ENCODE data around the gene DGKQ. TPM values are rescaled to one million over a fixed set of nuclear protein-coding genes. Genes with fewer than 3 reads are reported as not detected.

DGKQ gene
- total RNA-seq, 1 donor from 2014 or later = 15.0 TPM

GRCh38 chr4:986428-986878, 13.1 kb upstream of the DGKQ start:
- Mint-ChIP-seq H3K4me1 (peaks cover 18% of the 10 kb centered on the region), H3K36me3 (ENCODE audit: low read depth) (no peaks in the 10 kb centered on the region), H3K27ac (ENCODE audit: unreplicated experiment) (peak overlapping the region; percentile 72), H3K4me3 (peak overlapping the region; percentile 89), H3K27me3 (ENCODE audit: low read depth) (no peaks in the 10 kb centered on the region), H3K9me3 (no peaks in the 10 kb centered on the region)
- DNase-seq (ENCODE audit: low read depth, low spot score) = no peak
- TF ChIP-seq, protein P1, sequence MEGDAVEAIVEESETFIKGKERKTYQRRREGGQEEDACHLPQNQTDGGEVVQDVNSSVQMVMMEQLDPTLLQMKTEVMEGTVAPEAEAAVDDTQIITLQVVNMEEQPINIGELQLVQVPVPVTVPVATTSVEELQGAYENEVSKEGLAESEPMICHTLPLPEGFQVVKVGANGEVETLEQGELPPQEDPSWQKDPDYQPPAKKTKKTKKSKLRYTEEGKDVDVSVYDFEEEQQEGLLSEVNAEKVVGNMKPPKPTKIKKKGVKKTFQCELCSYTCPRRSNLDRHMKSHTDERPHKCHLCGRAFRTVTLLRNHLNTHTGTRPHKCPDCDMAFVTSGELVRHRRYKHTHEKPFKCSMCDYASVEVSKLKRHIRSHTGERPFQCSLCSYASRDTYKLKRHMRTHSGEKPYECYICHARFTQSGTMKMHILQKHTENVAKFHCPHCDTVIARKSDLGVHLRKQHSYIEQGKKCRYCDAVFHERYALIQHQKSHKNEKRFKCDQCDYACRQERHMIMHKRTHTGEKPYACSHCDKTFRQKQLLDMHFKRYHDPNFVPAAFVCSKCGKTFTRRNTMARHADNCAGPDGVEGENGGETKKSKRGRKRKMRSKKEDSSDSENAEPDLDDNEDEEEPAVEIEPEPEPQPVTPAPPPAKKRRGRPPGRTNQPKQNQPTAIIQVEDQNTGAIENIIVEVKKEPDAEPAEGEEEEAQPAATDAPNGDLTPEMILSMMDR (conservative IDR thresholded peaks at IDR 0.05) = no peak

DNA sequence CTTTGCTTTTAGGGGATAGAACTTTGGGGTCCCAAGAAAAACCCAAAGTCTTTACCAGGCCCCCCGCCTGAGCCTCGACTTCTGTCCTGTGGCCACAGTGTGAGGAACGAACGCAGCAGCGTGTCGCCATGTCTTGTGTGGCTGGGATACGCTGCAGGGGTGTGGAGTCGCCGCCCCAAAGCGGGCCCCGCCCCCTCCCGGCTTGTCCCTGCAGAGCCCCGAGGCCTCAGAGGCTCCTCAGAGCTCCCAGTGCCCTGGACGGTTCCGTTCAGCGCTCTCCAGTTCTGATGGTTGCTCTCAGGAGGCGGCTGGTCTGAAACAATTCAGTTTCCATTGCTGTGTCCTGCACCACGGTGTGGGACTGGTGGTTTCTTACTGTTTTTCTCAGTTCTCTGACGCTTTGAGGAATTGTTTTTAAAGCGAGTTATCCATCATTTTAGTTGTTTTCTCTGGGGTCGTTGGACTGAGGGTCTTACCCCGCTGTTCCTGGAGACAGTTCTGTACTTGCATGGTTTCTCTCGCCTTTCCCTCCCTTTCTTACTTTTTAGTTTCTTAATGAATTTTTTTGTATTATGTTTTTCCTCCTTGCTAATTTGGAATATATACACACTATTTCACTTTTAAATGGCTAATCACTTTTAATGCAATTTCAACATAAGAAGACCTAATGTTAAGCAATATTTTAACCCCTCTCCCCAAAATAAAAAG, 11.9 kb upstream of the DGKQ start:
- Mint-ChIP-seq H3K36me3 (ENCODE audit: low read depth) (no peaks in the 10 kb centered on the region), H3K27me3 (ENCODE audit: low read depth) (no peaks in the 10 kb centered on the region), H3K27ac (ENCODE audit: unreplicated experiment) (no peak overlapping the region), H3K9me3 (no peaks in the 10 kb centered on the region), H3K4me1 (peaks cover 18% of the 10 kb centered on the region), H3K4me3 (peak overlapping the region; percentile 47)
- DNase-seq (ENCODE audit: low read depth, low spot score) = peak; percentile 53
- TF ChIP-seq, protein P1 (conservative IDR thresholded peaks at IDR 0.05) = no peak

GRCh38 chr4:984336-985054, 11.1 kb upstream of the DGKQ start:
- no peak overlapping the region for H3K27ac Mint-ChIP-seq (ENCODE audit: unreplicated experiment)
- peak overlapping the region; percentile 31 for H3K4me3 Mint-ChIP-seq
- TF ChIP-seq, protein P1 (conservative IDR thresholded peaks at IDR 0.05) = no peak
- no peak for DNase-seq (ENCODE audit: low read depth, low spot score)
- H3K9me3 Mint-ChIP-seq = no peaks in the 10 kb centered on the region
- H3K4me1 Mint-ChIP-seq = peaks cover 18% of the 10 kb centered on the region
- no peaks in the 10 kb centered on the region for H3K27me3 Mint-ChIP-seq (ENCODE audit: low read depth)
- no peaks in the 10 kb centered on the region for H3K36me3 Mint-ChIP-seq (ENCODE audit: low read depth)

DNA sequence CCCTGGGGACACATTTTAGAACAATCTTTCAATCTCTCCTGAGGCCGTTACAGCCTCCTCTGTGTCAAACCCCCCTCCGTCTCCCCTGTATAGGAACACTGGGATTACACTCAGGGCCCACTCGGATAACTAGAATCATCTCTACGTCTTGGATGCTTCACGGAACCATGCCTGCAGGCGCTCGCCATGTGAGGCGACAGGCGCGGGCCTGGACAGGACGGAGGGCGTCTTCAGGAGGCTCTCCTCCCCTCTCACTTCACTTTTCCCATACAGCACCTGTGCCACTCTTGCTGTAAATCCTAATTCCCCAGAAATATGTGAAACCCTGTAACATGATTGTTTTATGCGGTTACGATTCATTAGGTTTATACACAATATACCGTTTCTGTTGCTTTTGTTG, 9.4 kb upstream of the DGKQ start:
- no peaks in the 10 kb centered on the region for H3K36me3 Mint-ChIP-seq (ENCODE audit: low read depth)
- H3K27me3 Mint-ChIP-seq (ENCODE audit: low read depth) = no peaks in the 10 kb centered on the region
- H3K4me3 Mint-ChIP-seq = no peak overlapping the region
- TF ChIP-seq, protein P1 (conservative IDR thresholded peaks at IDR 0.05) = no peak
- peaks cover 18% of the 10 kb centered on the region for H3K4me1 Mint-ChIP-seq
- DNase-seq (ENCODE audit: low read depth, low spot score) = no peak
- no peak overlapping the region for H3K27ac Mint-ChIP-seq (ENCODE audit: unreplicated experiment)
- H3K9me3 Mint-ChIP-seq = no peaks in the 10 kb centered on the region

- Mint-ChIP-seq H3K36me3 (ENCODE audit: low read depth) (no peaks in the 10 kb centered on the region), H3K27me3 (ENCODE audit: low read depth) (no peaks in the 10 kb centered on the region), H3K4me3 (no peak overlapping the region), H3K27ac (ENCODE audit: unreplicated experiment) (no peak overlapping the region), H3K4me1 (peaks cover 18% of the 10 kb centered on the region), H3K9me3 (no peaks in the 10 kb centered on the region)
- TF ChIP-seq, protein P1 (conservative IDR thresholded peaks at IDR 0.05) = no peak
- DNase-seq (ENCODE audit: low read depth, low spot score) = no peak
Observed at GRCh38 chr4:982291-982690, 8.9 kb upstream of the DGKQ start.
